Tibial artery (tissue), 4 donors: Measurements from ENCODE around the gene MSI2.
A peak's percentile ranks its signal among the peaks of the same experiment; 100 is the strongest.

Experiments used
- DNase-seq, 2 donors: peaks; one replicate each; pipeline ENCODE4 v3.0.0-alpha.2; 2019
- H3K27ac ChIP-seq, 2 donors: fragments of 200-600 bp; sonication (generic) in 1 of 2; 1 replicate in 1 of 2; 2 replicates in 1 of 2; pipeline ENCODE4 v1.5.1; 2018 to 2019; ENCODE audit warnings: mild to moderate bottlenecking in 1 of 2
- H3K27me3 ChIP-seq, 2 donors: fragments of 200-600 bp; sonication (generic) in 1 of 2; one replicate each; pipeline versions ENCODE4 v1.5.1 to v1.6.0; 2016 to 2019
- H3K36me3 ChIP-seq, 3 donors: fragments of 200-600 bp; sonication (generic) in 2 of 3; one replicate each; pipeline ENCODE4 v1.5.1; 2016 to 2019; ENCODE audit warnings: mild to moderate bottlenecking in 2 of 3
- H3K4me1 ChIP-seq, 4 donors: fragments of 200-600 bp; sonication (generic) in 2 of 4; 1 replicate in 3 of 4; 2 replicates in 1 of 4; pipeline ENCODE4 v1.5.1; 2016 to 2019
- H3K4me3 ChIP-seq, 2 donors: fragments of 200-600 bp; sonication (generic) in 1 of 2; 1 replicate in 1 of 2; 2 replicates in 1 of 2; pipeline ENCODE4 v1.5.1; 2018 to 2019; ENCODE audit warnings: mild to moderate bottlenecking in 2 of 2
- H3K9me3 ChIP-seq, 3 donors: fragments of 200-600 bp; sonication (generic) in 1 of 3; one replicate each; pipeline ENCODE4 v1.5.1; 2016 to 2019
- CTCF ChIP-seq, 2 experiments: fragments of 200-600 bp in 1 of 2; fragments of 450-650 bp in 1 of 2; IDR thresholded peaks; one replicate each; pipeline ENCODE4 v1.5.1; 2017 to 2019; ENCODE audit warnings: antibody characterized with exemption in 2 of 2, mild to moderate bottlenecking in 1 of 2, moderate library complexity in 1 of 2
- intact Hi-C: fragments of 100-400 bp; cut with DNase I; formaldehyde crosslinking; loops from one replicate; pipeline ENCODE4 v1.15.0; 2023; ENCODE audit warnings: low total_unique reads

MSI2 gene

GRCh38 chr17:57485566-57485865 is 229.2 kb downstream of the MSI2 start:
- intact Hi-C loops = no loop called here
- no peak overlapping the region for H3K27ac ChIP-seq
- no peak for TF ChIP-seq CTCF (IDR thresholded peaks at IDR 0.05)
- no peaks in the 10 kb centered on the region for H3K27me3 ChIP-seq
- H3K36me3 ChIP-seq = no peaks in the 10 kb centered on the region
- peaks cover 0 to 32% (median 12%) of the 10 kb centered on the region in 4 donors for H3K4me1 ChIP-seq
- H3K4me3 ChIP-seq = no peak overlapping the region
- no peaks in the 10 kb centered on the region for H3K9me3 ChIP-seq
- DNase-seq = no peak

- Histone ChIP-seq H3K9me3 (no peaks in the 10 kb centered on the region), H3K36me3 (no peaks in the 10 kb centered on the region), H3K4me1 (peaks cover 0 to 27% (median 11%) of the 10 kb centered on the region in 4 donors), H3K27ac (no peak overlapping the region), H3K4me3 (no peak overlapping the region), H3K27me3 (no peaks in the 10 kb centered on the region)
- TF ChIP-seq CTCF (IDR thresholded peaks at IDR 0.05) = no peak
- intact Hi-C loops = no loop called here
- DNase-seq = no peak
These were observed 229.9 kb downstream of the MSI2 start for GRCh38 chr17:57485916-57486881.

GRCh38 chr17:57486882-57487301 is 230.6 kb downstream of the MSI2 start:
- DNase-seq = no peak
- TF ChIP-seq CTCF (IDR thresholded peaks at IDR 0.05) = no peak
- no peaks in the 10 kb centered on the region for H3K9me3 ChIP-seq
- no peak overlapping the region for H3K27ac ChIP-seq
- no peaks in the 10 kb centered on the region for H3K36me3 ChIP-seq
- no peak overlapping the region for H3K4me3 ChIP-seq
- peaks cover 0 to 27% (median 11%) of the 10 kb centered on the region in 4 donors for H3K4me1 ChIP-seq
- intact Hi-C loops = no loop called here
- H3K27me3 ChIP-seq = no peaks in the 10 kb centered on the region

GRCh38 chr17:57487573-57487972 is 231.2 kb downstream of the MSI2 start:
- intact Hi-C loops = no loop called here
- H3K27ac ChIP-seq = no peak overlapping the region
- TF ChIP-seq CTCF (IDR thresholded peaks at IDR 0.05) = no peak
- no peaks in the 10 kb centered on the region for H3K27me3 ChIP-seq
- no peaks in the 10 kb centered on the region for H3K9me3 ChIP-seq
- H3K36me3 ChIP-seq = no peaks in the 10 kb centered on the region
- peaks cover 0 to 27% (median 11%) of the 10 kb centered on the region in 4 donors for H3K4me1 ChIP-seq
- DNase-seq = no peak
- H3K4me3 ChIP-seq = no peak overlapping the region

GRCh38 chr17:57488856-57489255 is 232.5 kb downstream of the MSI2 start:
- Histone ChIP-seq H3K27ac (no peak overlapping the region), H3K4me1 (peaks cover 0 to 27% (median 11%) of the 10 kb centered on the region in 4 donors), H3K9me3 (no peaks in the 10 kb centered on the region), H3K27me3 (no peaks in the 10 kb centered on the region), H3K4me3 (no peak overlapping the region), H3K36me3 (no peaks in the 10 kb centered on the region)
- peak in 1 of 2 donors; percentile 29 for DNase-seq
- no peak for TF ChIP-seq CTCF (IDR thresholded peaks at IDR 0.05)
- intact Hi-C loops = no loop called here
